GM12801 (cell line): Measurements from ENCODE around the gene TAAR2.

Experiments
- CTCF ChIP-seq: IDR thresholded peaks from one replicate; pipeline ENCODE4 v1.5.1; 2011; ENCODE audit warnings: control low read depth; ENCODE audit not compliant: insufficient read length; ENCODE audit errors: extremely low read depth

The TAAR2 gene

GRCh38 chr6:132633362-132633761 lies 9.3 kb upstream of the TAAR2 start:
- no peak for TF ChIP-seq CTCF

GRCh38 chr6:132623106-132623845 lies 799 bp downstream of the TAAR2 start:
- TF ChIP-seq CTCF, result no peak

- TF ChIP-seq CTCF, result no peak
Observed at GRCh38 chr6:132616677-132617076, 7.4 kb downstream of the TAAR2 start.

GRCh38 chr6:132614554-132614953 lies 9.5 kb downstream of the TAAR2 start:
- no peak for TF ChIP-seq CTCF

- TF ChIP-seq CTCF, result no peak
Observed at GRCh38 chr6:132612449-132613108, 11.5 kb downstream of the TAAR2 start.

GRCh38 chr6:132611616-132612015 lies 12.5 kb downstream of the TAAR2 start:
- TF ChIP-seq CTCF, result no peak

GRCh38 chr6:132607544-132608233 lies 16.4 kb downstream of the TAAR2 start:
- TF ChIP-seq CTCF, result no peak
